GM18951 (cell line): ENCODE data around the gene USP12.
"Not testable (repeated sequence)": the region's sequence is repeated elsewhere in the genome, so short reads cannot be mapped to it uniquely, and the experiment has no call there.

Experiments
- POLR2A ChIP-seq: IDR thresholded peaks from 4 replicates; pipeline ENCODE4 v1.6.1; 2011; ENCODE audit warnings: mild to moderate bottlenecking; ENCODE audit not compliant: insufficient read length, insufficient read depth; ENCODE audit errors: extremely low read depth
- in situ Hi-C: fragments of 300-500 bp; cut with MboI; formaldehyde crosslinking; loops from one replicate; pipeline ENCODE4 v1.12.0; 2022; ENCODE audit warnings: low sequenced_read_pairs, mixed read lengths, inconsistent platforms; ENCODE audit not compliant: unreplicated experiment

The USP12 gene

GRCh38 chr13:27171244-27171826, at the start of gene USP12:
USP12 (minus strand) TSS chr13:27171811; CDS start chr13:27171639, 172 bp downstream.
- TF ChIP-seq POLR2A: peak; percentile 78
- in situ Hi-C loops: no loop called here

GRCh38 chr13:27219611-27220010, 48.0 kb upstream of the USP12 start:
- no peak for TF ChIP-seq POLR2A
- in situ Hi-C loops: no loop called here

GRCh38 chr13:27218861-27219260, 47.2 kb upstream of the USP12 start:
- in situ Hi-C loops: not testable (repeated sequence)

- in situ Hi-C loops: not testable (repeated sequence)
Measured at GRCh38 chr13:27217791-27218190, 46.2 kb upstream of the USP12 start.

- in situ Hi-C loops: not testable (repeated sequence)
Measured at GRCh38 chr13:27213386-27213785, 41.8 kb upstream of the USP12 start.

- TF ChIP-seq POLR2A: no peak
Measured at GRCh38 chr13:27211771-27212364, 40.3 kb upstream of the USP12 start.

GRCh38 chr13:27211271-27211670, 39.7 kb upstream of the USP12 start:
- no peak for TF ChIP-seq POLR2A
- in situ Hi-C loops: no loop called here

More at GRCh38 chr13:27211771-27212364, 40.3 kb upstream of the USP12 start:
- in situ Hi-C loops: no loop called here

GRCh38 chr13:27208514-27208913, 36.9 kb upstream of the USP12 start:
- no peak for TF ChIP-seq POLR2A
- in situ Hi-C loops: no loop called here

- no peak for TF ChIP-seq POLR2A
Measured at GRCh38 chr13:27203854-27204253, 32.2 kb upstream of the USP12 start.

GRCh38 chr13:27203186-27203585, 31.6 kb upstream of the USP12 start:
- in situ Hi-C loops: no loop called here
- TF ChIP-seq POLR2A: no peak

More at GRCh38 chr13:27203854-27204253, 32.2 kb upstream of the USP12 start:
- in situ Hi-C loops: no loop called here

GRCh38 chr13:27201661-27202060, 30.1 kb upstream of the USP12 start:
- in situ Hi-C loops: no loop called here
- no peak for TF ChIP-seq POLR2A

GRCh38 chr13:27200413-27201070, 28.9 kb upstream of the USP12 start:
- no peak for TF ChIP-seq POLR2A
- in situ Hi-C loops: no loop called here

GRCh38 chr13:27199696-27200095, 28.1 kb upstream of the USP12 start:
- no peak for TF ChIP-seq POLR2A
- in situ Hi-C loops: no loop called here

- in situ Hi-C loops: no loop called here
- TF ChIP-seq POLR2A: no peak
Measured at GRCh38 chr13:27199211-27199610, 27.6 kb upstream of the USP12 start.
